HepG2 (cell line): Measurements from ENCODE around the gene GZF1. TPM values are rescaled to one million over a fixed set of nuclear protein-coding genes. Genes with fewer than 3 reads are reported as not detected.

Experiments used
- E2F2 ChIP-seq: sonication (generic); formaldehyde crosslinking; IDR thresholded peaks from 2 replicates; pipeline ENCODE4 v1.4.0; 2020; ENCODE audit warnings: missing genetic modification reagents, borderline replicate concordance
- EP300 ChIP-seq, 3 experiments: sonication (generic) in 1 of 3; formaldehyde crosslinking in 1 of 3; IDR thresholded peaks; 2 replicates each; pipeline versions ENCODE4 v1.5.1 to v1.6.1; 2011 to 2020; ENCODE audit warnings: low read depth in 2 of 3, low read length in 2 of 3, borderline replicate concordance in 1 of 3, improper control_type of control experiment in 1 of 3, mild to moderate bottlenecking in 1 of 3, missing genetic modification reagents in 1 of 3, moderate library complexity in 1 of 3
- FIP1L1 ChIP-seq: fragments of 200-400 bp; formaldehyde crosslinking; IDR thresholded peaks from 2 replicates; pipeline ENCODE4 v1.6.1; 2018; ENCODE audit warnings: low read depth, mild to moderate bottlenecking, low read length, moderate library complexity, borderline replicate concordance; ENCODE audit not compliant: insufficient read depth
- FOSL2 ChIP-seq: sonication (generic); formaldehyde crosslinking; IDR thresholded peaks from 2 replicates; pipeline ENCODE4 v1.4.0; 2020; ENCODE audit warnings: missing genetic modification reagents
- ISL2 ChIP-seq: sonication (generic); formaldehyde crosslinking; IDR thresholded peaks from 2 replicates; pipeline ENCODE4 v1.5.0; 2020; ENCODE audit warnings: missing genetic modification reagents
- MXD4 ChIP-seq: IDR thresholded peaks from 2 replicates; pipeline ENCODE4 v1.6.1; 2016; ENCODE audit warnings: mild to moderate bottlenecking, missing biosample characterization, missing genetic modification reagents
- NCOR1 ChIP-seq: fragments of 200-600 bp; sonication (generic); IDR thresholded peaks from 2 replicates; pipeline ENCODE4 v1.7.0; 2017; ENCODE audit warnings: antibody characterized with exemption, low read length, borderline replicate concordance
- PBX2 ChIP-seq: IDR thresholded peaks from 2 replicates; pipeline ENCODE4 v1.6.1; 2016; ENCODE audit warnings: control low read depth
- PHF21A ChIP-seq: sonication (generic); formaldehyde crosslinking; IDR thresholded peaks from 2 replicates; pipeline ENCODE4 v1.5.0; 2020; ENCODE audit warnings: mild to moderate bottlenecking, missing genetic modification reagents
- PTBP1 ChIP-seq: fragments of 200-400 bp; formaldehyde crosslinking; IDR thresholded peaks from 2 replicates; pipeline ENCODE4 v1.6.1; 2018; ENCODE audit warnings: low read length, low read depth; ENCODE audit not compliant: poor library complexity, severe bottlenecking
- RFXAP ChIP-seq: sonication (generic); formaldehyde crosslinking; IDR thresholded peaks from 2 replicates; pipeline ENCODE4 v1.4.0; 2020; ENCODE audit warnings: missing genetic modification reagents, borderline replicate concordance
- SNAPC4 ChIP-seq: sonication (generic); formaldehyde crosslinking; IDR thresholded peaks from 2 replicates; pipeline ENCODE4 v1.4.0; 2020; ENCODE audit warnings: mild to moderate bottlenecking, missing genetic modification reagents
- TBL1XR1 ChIP-seq: fragments of 150-350 bp; IDR thresholded peaks from 2 replicates; pipeline ENCODE4 v1.6.1; 2014; ENCODE audit warnings: borderline replicate concordance, low read length; ENCODE audit not compliant: partially characterized antibody
- TBX2 ChIP-seq: sonication (generic); formaldehyde crosslinking; IDR thresholded peaks from 2 replicates; pipeline ENCODE4 v1.5.0; 2020; ENCODE audit warnings: missing genetic modification reagents, mild to moderate bottlenecking, borderline replicate concordance
- TFAP4 ChIP-seq: sonication (generic); IDR thresholded peaks from 2 replicates; pipeline ENCODE4 v1.6.1; 2016; ENCODE audit warnings: low read depth, borderline replicate concordance
- ZFAT ChIP-seq: sonication (generic); formaldehyde crosslinking; conservative IDR thresholded peaks from 2 replicates; pipeline ENCODE4 v1.8.1; 2023; ENCODE audit warnings: missing genetic modification reagents, inconsistent platforms
- ZNF460 ChIP-seq: sonication (generic); formaldehyde crosslinking; IDR thresholded peaks from 2 replicates; pipeline ENCODE4 v1.5.1; 2020; ENCODE audit warnings: missing genetic modification reagents, mild to moderate bottlenecking, borderline replicate concordance
- ZNF616 ChIP-seq: sonication (generic); formaldehyde crosslinking; IDR thresholded peaks from 2 replicates; pipeline ENCODE4 v1.5.0; 2020; ENCODE audit warnings: low read depth, mild to moderate bottlenecking, missing genetic modification reagents
- ZNF652 ChIP-seq: IDR thresholded peaks from 2 replicates; pipeline ENCODE4 v1.6.1; 2016; ENCODE audit warnings: low read depth, borderline replicate concordance
- ZNF777 ChIP-seq: sonication (generic); formaldehyde crosslinking; IDR thresholded peaks from 2 replicates; pipeline ENCODE4 v1.4.0; 2020; ENCODE audit warnings: missing genetic modification reagents
- polyA plus RNA-seq, 8 experiments: library from polyadenylated mRNA; depleted of rRNA in 3 of 8; stranded (reverse) in 7 of 8; unstranded in 1 of 8; fragments of >200 nt; fragmentation: Illumina TruSeq in 4 of 8; extraction: Trizol in 4 of 8; gene quantifications; 2 replicates each; pipeline versions ENCODE4 v1.2.1 to v1.2.3, GENCODE V29; 2011 to 2016; ENCODE audit warnings: low read depth in 4 of 8, missing spikeins in 1 of 8, mixed read lengths in 1 of 8; ENCODE audit not compliant: insufficient read depth in 1 of 8
- total RNA-seq, 5 experiments: library from RNA; depleted of rRNA; stranded (reverse); fragments of >200 nt; fragmentation: Illumina TruSeq; extraction: Trizol; gene quantifications; 2 replicates each; pipeline ENCODE4 v1.2.3, GENCODE V29; 2016; ENCODE audit warnings: low read depth in 1 of 5

GZF1 gene
- total and polyA plus RNA-seq, 2 of the 13 experiments (the other 11 are each of a cell fraction or from before 2014, with no cell fraction given), result 16.9 to 26.0 TPM

DNA sequence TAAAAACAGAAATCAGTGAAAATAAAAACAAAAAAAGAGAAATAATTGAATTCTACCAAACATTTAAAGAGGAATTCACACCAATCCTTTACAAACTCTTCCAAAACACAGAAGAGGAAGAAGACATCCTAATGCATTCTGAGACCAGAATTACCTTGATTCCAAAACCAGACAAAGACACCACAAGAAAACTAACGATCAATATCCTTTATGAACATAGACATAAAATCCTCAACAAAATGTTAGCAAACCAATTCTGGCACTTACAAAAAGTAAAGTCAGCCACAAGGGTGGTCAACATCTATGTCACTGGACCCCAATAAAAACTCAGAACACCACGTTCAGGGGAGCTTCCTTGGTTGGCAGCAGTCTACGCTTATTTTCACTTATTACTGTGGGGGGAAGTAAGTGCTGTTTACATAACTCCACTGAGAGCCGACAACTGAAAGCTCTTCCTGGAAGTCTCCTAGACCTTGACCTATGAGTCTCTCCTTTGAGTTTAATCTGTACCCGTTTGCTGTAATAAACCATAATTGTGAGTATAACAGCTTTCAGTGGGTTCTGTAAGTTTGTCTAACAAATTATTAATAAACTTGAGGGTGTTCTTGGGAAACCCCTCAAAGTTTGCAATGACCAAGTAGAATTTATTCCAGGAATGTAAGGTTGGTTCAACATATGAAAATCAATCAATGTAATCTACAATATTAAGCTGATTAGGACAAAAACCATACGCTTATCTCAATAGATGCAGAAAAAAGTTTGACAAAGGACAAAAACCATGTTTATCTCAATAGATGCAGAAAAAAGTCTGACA, 24.5 kb downstream of the GZF1 start (continued):
- no peak for TF ChIP-seq FIP1L1
- peak; percentile 64; the same call in 1 of the 2 replicates for TF ChIP-seq NCOR1
- TF ChIP-seq PBX2 (CRISPR knock-in tag), result no peak
- 0 out of 2 replicates have a peak, but pooled peaks have one; percentile 13 for TF ChIP-seq ZNF652
- TF ChIP-seq FOSL2 (CRISPR knock-in tag), result peak; percentile 68
- TF ChIP-seq TBL1XR1, result peak; percentile 48
- no peak for TF ChIP-seq ZNF777 (CRISPR knock-in tag)
- TF ChIP-seq PHF21A (CRISPR knock-in tag), result peak; percentile 49; the same call in 1 of the 2 replicates
- TF ChIP-seq SNAPC4 (CRISPR knock-in tag), result 0 out of 2 replicates have a peak, but pooled peaks have one; percentile 31
- peak; percentile 46; the same call in 1 of the 2 replicates for TF ChIP-seq TBX2 (CRISPR knock-in tag)
- no peak for TF ChIP-seq RFXAP (CRISPR knock-in tag)
- TF ChIP-seq E2F2 (CRISPR knock-in tag), result no peak
- TF ChIP-seq TFAP4, result peak; percentile 22; the same call in 1 of the 2 replicates
- TF ChIP-seq ZNF460 (CRISPR knock-in tag), result no peak
- peak; percentile 84 for TF ChIP-seq ISL2
- TF ChIP-seq ZNF616 (CRISPR knock-in tag), result no peak
- TF ChIP-seq MXD4 (CRISPR knock-in tag), result peak; percentile 76
- TF ChIP-seq EP300 (IDR thresholded peaks at IDR 0.05; ENCODE audit: low read depth in 2 of 2, low read length in 2 of 2), result peak in 1 of 2 experiments; percentile 72; a peak in 2 of 4 replicates
- peak; percentile 77; the same call in 1 of the 2 replicates for TF ChIP-seq EP300 (CRISPR knock-in tag; IDR thresholded peaks at IDR 0.05; ENCODE audit: borderline replicate concordance)
- no peak for TF ChIP-seq PTBP1
- TF ChIP-seq ZFAT, result no peak
